COLO668 (cell line): ENCODE results near the gene PPP1R36.
"Not testable (repeated sequence)": the region's sequence is repeated elsewhere in the genome, so short reads cannot be mapped to it uniquely, and the experiment has no call there.

Experiments used
- DNase-seq: peaks from one replicate; lab custom pipeline; 2025; ENCODE audit not compliant: unreplicated experiment; lab: John Stamatoyannopoulos, UW

Gene PPP1R36

DNA sequence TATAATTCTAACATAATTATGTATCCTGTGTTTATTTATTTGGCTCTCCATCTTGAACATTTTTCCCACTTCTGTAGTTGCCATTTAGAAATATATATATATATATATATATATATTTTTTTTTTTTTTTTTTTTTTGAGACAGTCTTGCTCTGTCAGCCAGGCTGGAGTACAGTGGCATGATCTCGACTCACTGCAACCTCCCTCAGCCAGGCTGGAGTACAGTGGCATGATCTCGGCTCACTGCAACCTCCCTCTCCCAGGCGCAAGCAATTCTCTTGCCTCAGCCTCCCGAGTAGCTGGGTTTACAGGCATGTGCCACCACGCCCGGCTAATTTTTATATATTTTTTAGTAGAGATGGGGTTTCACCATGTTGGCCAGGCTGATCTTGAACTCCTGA lies 32.1 kb upstream of the PPP1R36 start:
- not testable (repeated sequence) for DNase-seq

DNA sequence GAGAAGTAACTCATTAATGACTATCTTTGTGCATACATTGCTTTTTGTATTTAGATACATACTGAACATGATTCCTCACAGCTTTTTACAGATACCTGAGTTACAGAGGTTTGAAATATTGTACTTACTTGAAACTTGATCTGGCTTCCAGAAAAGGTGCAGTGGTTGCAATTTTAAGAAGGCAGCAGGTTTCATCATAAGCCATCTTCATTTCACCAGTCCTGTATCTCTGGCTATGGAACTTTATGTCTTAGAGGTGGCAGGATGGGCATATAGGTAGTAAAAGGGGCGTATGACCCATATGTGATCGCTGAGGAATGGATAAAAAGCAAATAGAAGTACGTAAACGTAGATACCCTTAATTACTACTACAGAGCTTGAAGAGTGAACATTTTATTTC lies 31.5 kb upstream of the PPP1R36 start:
- no peak for DNase-seq

DNA sequence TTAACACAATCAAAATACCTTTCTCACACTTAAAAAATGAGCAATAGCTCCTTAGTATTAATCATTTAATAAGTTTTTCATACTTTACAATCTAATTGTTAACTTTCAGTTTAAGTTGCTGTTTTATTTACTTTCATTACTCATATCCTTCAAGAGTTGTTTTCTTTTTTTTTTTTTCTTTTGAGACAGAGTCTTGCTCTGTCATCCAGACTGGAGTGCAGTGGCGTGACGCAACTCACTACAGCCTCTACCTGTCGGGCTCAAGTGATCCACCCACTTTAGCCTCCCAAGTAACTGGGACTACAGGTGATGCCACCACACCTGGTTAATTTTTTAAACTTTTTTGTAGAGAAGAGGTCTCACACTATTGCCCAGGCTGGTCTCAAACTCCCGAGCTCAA lies 29.1 kb upstream of the PPP1R36 start:
- DNase-seq = no peak

DNA sequence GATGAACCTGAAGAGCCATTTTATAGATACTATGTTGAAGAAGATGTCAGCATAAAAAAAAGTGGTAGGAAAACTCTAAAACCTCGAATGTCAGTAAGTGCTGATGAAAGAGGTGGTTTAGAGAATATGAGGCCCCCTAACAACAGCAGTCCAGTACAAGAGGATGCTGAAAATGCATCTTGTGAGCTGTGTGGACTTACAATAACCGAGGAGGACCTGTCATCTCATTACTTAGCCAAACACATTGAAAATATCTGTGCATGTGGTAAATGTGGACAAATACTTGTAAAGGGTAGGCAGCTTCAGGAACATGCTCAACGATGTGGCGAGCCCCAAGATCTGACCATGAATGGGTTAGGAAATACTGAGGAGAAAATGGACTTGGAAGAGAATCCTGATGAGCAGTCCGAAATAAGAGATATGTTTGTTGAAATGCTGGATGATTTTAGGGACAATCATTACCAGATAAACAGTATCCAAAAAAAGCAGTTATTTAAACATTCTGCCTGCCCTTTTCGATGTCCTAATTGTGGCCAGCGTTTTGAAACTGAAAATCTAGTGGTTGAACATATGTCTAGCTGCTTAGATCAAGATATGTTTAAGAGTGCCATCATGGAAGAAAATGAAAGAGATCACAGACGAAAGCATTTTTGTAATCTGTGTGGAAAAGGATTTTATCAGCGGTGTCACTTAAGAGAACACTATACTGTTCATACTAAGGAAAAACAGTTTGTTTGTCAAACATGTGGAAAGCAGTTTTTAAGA lies 27.0 kb upstream of the PPP1R36 start:
- no peak for DNase-seq

DNA sequence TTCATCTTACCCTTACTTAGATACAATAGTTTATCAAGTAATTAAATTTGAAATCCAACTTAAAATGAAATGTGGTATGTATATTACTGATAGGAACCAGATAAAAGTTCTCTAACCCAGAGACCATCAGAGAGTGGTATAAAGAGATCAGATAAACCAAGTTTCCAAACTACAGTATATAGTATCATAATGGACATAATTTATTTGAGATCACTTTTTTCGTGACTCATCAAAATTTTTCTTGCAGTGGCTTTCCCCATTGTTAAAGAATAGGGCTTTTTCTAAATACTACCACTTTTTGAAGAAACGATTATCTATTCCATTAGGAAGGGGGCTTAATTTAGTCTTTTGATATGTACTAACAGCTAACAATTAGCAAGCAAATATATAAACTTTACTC lies 24.4 kb upstream of the PPP1R36 start:
- no peak for DNase-seq

DNA sequence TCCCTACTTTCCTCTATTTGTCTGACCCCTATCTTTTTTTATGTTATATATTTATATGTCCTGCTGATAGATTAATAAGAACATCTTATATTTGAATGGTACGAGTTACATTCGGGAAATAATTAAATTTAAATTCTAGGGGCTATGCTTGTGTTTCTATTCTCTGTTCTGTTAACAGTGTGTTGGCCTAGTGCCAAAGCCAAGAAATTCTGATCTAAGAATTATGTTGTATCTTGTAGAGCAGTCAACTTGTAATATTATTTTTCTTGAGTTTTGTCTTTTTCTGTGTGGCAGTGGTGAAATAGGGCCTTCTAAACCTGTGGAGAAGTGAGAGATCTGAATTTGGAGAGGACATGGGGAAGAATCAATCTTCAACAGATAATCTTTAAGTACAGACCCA lies 18.2 kb upstream of the PPP1R36 start:
- DNase-seq = no peak

DNA sequence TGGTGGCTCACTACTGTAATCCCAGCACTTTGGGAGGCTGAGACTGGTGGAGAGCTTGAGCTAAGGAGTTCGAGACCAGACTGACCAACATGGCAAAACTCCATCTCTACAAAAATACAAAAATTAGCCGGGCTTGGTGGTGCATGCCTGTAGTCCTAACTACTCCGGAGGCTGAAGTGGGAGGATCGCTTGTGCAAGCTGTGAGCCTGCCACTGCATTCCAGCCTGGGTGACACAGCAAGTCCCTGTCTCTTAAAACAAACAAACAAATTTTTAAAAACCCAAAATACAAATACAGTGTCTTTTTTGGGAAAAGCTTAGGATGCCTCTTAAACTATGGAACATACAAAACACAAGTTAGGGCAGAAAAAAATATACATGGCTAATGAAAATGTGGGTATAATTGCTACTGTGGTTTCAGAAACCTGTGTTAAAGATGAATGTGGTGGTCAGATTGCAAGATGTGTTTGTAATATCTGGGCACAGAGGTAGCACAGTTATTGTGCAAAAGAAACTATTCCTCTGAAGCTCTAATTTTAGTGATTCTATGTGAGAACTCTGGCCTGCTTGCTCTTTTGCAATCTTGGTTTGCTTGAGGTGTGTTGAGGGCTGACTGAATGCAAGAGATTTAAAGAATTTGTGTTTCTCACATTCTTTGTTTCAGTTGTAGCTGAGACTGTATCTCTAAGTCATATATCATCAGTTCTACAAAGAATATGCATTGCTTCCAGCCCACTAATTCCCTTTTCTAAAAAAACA lies 13.1 kb upstream of the PPP1R36 start:
- no peak for DNase-seq

DNA sequence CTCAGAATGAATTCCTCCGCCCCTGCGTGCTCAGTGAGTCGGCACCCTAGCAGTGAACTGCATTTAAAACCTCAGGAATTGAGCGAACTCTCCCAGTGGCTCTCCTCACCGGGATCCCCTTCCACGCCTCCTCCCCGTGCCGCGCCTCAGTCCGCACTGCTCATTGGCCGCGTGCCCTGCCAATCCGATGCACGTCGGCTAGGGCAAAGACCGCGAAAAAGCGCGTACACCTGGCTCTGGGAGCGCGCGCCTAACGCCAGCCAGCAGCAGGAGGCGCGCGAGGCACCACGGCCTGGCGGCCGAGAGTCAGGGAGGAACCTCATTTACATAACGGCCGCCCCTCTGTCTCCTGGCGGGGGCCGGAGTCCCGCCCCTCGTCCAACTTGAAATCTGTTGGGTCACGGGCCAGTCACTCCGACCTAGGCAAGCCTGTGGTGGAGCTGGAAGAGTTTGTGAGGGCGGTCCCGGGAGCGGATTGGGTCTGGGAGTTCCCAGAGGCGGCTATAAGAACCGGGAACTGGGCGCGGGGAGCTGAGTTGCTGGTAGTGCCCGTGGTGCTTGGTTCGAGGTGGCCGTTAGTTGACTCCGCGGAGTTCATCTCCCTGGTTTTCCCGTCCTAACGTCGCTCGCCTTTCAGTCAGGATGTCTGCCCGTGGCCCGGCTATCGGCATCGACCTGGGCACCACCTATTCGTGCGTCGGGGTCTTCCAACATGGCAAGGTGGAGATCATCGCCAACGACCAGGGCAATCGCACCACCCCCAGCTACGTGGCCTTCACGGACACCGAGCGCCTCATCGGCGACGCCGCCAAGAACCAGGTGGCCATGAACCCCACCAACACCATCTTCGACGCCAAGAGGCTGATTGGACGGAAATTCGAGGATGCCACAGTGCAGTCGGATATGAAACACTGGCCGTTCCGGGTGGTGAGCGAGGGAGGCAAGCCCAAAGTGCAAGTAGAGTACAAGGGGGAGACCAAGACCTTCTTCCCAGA lies 9.3 kb upstream of the PPP1R36 start, which contains the start of gene HSPA2:
TSS of gene HSPA2 (plus strand) at position 534 of the 995 bp plus-strand sequence. CDS start at position 643, 109 bp downstream.
- DNase-seq = peak; percentile 100

DNA sequence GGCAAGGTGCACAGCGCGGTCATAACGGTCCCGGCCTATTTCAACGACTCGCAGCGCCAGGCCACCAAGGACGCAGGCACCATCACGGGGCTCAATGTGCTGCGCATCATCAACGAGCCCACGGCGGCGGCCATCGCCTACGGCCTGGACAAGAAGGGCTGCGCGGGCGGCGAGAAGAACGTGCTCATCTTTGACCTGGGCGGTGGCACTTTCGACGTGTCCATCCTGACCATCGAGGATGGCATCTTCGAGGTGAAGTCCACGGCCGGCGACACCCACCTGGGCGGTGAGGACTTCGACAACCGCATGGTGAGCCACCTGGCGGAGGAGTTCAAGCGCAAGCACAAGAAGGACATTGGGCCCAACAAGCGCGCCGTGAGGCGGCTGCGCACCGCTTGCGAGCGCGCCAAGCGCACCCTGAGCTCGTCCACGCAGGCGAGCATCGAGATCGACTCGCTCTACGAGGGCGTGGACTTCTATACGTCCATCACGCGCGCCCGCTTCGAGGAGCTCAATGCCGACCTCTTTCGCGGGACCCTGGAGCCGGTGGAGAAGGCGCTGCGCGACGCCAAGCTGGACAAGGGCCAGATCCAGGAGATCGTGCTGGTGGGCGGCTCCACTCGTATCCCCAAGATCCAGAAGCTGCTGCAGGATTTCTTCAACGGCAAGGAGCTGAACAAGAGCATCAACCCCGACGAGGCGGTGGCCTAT lies 8.3 kb upstream of the PPP1R36 start:
- no peak for DNase-seq

DNA sequence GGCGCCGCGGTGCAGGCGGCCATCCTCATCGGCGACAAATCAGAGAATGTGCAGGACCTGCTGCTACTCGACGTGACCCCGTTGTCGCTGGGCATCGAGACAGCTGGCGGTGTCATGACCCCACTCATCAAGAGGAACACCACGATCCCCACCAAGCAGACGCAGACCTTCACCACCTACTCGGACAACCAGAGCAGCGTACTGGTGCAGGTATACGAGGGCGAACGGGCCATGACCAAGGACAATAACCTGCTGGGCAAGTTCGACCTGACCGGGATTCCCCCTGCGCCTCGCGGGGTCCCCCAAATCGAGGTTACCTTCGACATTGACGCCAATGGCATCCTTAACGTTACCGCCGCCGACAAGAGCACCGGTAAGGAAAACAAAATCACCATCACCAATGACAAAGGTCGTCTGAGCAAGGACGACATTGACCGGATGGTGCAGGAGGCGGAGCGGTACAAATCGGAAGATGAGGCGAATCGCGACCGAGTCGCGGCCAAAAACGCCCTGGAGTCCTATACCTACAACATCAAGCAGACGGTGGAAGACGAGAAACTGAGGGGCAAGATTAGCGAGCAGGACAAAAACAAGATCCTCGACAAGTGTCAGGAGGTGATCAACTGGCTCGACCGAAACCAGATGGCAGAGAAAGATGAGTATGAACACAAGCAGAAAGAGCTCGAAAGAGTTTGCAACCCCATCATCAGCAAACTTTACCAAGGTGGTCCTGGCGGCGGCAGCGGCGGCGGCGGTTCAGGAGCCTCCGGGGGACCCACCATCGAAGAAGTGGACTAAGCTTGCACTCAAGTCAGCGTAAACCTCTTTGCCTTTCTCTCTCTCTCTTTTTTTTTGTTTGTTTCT lies 7.6 kb upstream of the PPP1R36 start:
- no peak for DNase-seq

DNA sequence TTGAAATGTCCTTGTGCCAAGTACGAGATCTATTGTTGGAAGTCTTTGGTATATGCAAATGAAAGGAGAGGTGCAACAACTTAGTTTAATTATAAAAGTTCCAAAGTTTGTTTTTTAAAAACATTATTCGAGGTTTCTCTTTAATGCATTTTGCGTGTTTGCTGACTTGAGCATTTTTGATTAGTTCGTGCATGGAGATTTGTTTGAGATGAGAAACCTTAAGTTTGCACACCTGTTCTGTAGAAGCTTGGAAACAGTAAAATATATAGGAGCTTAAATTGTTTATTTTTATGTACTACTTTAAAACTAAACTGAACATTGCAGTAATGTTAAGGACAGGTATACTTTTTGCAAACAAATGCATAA lies 6.9 kb upstream of the PPP1R36 start:
- no peak for DNase-seq

DNA sequence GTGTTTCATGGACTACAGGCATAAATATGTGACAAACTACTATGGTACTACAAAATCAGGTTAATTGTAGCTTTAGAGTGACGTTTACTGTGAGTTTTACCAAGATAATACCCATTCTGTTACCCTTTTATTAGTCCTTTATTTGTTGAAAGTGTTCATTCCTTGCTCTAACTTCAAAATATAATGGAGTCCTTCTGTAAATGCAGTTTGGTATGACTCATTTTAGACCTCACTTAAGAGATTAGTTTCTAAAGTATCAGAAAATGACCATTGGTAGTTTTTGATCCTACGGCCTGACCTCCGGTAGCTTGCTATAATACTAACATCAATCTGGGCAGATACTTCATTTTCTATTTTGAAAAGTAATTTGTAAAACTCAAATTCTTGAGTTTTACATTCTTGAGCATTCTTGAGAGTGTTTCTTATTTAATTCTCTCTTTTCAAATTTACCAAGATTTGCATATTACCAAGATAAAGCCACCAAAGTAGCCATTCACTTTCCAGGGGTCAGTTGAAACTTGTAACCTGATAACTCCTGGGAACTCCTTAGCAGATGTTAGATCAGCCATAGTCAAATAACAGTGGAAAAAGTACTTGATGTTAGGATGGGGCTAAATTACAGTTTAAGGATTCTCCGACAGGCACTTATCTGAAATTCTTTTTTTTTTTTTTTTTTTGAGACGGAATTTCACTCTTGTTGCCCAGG lies 5.0 kb upstream of the PPP1R36 start:
- no peak for DNase-seq

DNA sequence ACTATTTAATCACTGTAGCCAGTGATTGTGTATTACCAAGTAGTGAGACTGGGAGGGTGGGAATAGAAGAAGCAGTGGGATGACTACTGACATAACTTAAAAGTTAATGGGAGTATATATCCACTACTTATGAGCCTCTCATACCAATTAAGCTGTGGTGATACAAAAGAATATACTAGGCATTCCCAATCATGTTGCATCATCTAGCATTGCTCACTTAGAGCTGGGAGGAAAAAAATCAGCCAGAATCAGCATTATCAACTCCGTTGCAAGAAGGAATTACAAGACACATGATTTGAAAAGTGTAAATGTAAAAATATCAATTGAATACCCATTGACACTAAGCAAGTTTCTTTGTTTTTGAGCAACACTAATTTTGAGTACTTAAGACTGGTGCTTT lies 745 bp upstream of the PPP1R36 start:
- no peak for DNase-seq

DNA sequence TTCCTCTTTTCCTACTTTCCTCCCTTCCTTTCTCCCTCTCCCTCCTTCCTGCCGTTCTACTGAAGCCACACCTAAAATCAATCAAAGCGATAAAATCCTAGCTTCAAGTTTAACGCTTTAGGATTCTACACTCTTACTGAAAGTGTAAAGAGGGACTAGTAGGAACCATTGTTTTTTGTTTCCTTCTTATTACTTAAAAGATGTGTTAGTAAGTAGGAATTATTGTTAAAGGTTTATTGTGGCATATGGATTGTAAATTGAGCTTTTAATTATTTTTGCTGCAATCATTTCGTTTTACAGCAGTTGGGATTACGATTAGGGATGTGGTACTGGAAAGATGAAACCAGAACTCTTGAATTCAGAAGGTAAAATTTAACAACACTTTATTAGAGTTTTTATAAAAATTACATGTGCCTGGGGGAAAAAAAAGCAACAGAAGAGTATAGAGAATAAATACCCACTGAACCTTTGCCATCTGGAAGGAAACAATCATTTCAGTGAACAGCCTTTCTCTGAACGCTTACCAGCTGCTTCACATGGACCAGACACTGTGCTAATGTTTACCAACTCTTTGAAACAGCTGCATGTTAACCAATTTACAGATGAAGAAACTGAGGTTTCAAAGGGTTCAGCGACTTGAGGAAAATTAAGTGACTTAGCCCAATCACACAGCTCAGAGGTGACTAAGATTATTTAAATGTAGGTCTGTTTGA lies 1.0 kb downstream of the PPP1R36 start:
- no peak for DNase-seq

DNA sequence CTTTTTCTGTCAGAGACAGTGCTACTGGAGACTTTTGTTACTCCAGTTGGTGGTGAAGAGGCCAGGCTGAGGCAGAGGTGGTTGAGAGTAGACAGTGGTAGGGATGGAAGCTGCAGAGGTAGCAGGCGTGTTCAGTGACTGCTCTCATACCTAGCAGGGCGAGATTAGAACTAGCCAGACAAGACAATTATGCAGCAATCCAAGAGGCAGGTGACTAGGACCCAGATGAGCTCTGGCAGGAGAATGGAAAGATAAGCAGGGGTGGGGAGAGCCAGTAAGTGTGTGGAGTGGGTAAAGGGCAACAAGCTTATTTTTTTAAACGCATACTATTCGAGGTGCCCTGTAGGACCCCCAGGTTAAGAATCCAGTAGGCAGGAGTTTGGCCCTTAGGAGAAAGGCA lies 4.8 kb downstream of the PPP1R36 start:
- DNase-seq = no peak

DNA sequence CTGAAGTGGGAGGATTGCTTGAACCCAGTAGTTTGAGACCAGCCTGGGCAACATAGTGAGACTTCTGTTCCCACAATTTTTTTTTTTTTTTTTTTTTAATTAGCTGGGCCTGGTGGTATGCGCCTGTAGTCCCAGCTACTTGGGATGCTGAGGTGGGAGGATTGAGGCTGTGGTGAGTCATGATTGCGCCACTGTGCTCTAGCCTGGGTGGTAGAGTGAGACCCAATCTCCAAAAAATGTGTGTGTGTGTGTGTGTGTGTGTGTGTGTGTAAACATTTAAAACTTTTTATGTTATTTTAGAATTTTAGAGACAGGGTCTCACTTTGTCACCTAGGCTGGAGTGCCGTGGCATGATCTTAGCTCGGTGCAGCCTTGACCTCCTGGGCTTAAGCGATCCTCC lies 6.8 kb downstream of the PPP1R36 start:
- no peak for DNase-seq

DNA sequence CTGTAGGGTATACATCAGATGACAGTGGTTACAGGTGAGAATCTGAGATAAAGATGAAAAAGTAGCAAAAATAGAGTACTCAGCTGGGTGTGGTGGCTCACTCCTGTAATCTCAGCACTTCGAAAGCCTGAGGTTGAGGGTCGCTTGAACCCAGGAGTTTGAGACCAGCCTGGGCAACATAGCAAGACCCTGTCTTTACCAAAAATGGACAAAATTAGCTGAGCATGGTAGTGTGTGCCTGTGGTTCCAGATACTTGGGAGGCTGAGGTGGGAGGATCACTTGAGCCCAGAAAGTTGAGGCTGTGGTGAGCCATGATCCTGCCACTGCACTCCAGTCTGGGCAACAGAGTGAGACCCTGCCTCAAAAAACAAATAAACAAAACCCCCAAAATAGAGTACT lies 8.5 kb downstream of the PPP1R36 start:
- DNase-seq = not testable (repeated sequence)

DNA sequence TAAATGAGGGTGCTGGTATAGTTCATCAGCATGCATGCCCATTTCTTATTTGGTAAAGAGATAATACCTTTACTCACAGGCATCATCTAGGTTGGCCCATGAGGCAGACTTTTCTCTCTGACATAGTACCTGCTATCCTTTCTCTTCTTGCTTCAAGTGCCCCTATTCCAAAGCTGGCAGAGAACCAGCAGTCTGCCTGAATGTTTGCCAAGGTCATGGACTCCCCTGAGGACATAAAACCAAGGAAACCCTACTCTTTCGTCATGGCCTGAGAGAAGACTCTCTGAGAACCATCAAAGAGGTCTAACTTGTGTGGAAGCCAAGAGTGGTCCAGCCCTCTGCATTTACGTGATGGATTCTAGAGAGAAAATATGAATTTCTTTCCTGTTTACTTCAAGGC lies 11.9 kb downstream of the PPP1R36 start:
- DNase-seq = no peak

DNA sequence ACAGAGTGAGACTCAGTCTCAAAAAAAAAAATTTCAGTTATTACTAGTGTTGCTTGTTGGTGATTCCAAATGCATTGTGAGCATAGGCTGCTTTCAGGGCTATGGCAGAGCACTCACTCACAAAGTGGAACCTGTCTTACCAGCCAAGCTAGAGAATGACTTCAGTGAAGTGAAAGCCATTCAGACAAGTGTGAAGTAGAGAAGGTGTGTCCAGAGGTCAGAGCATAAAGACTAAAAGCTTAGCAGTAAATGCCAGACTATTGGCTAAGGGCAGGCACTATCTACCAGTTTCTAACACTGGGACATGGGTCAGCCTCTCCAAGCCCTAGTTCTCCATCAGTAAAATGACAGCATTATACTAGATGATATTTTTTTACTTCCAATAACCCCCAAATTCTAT lies 12.7 kb downstream of the PPP1R36 start:
- DNase-seq = no peak
